Liver (tissue), 9 donors: ENCODE results near the gene RBM10. TPM values are rescaled to one million over a fixed set of nuclear protein-coding genes. Genes with fewer than 3 reads are reported as not detected.

ENCODE experiments used
- DNase-seq: peaks from one replicate; pipeline ENCODE4 v3.0.0-alpha.2; 2017; ENCODE audit warnings: low spot score
- H3K27ac ChIP-seq, 2 donors: one replicate each; pipeline ENCODE4 v1.7.0; 2013; ENCODE audit warnings: inconsistent platforms in 2 of 2, low read length in 2 of 2, control low read depth in 1 of 2, low read depth in 1 of 2, mild to moderate bottlenecking in 1 of 2
- H3K27me3 ChIP-seq, 4 donors: one replicate each; pipeline versions ENCODE4 v1.6.1 to v1.7.0; 2013; ENCODE audit warnings: low read length in 3 of 4, inconsistent platforms in 1 of 4, mild to moderate bottlenecking in 1 of 4, moderate library complexity in 1 of 4; ENCODE audit not compliant: control insufficient read depth in 4 of 4, insufficient read depth in 4 of 4
- H3K36me3 ChIP-seq, 4 donors: one replicate each; pipeline versions ENCODE4 v1.6.1 to v1.7.0; 2013; ENCODE audit warnings: low read length in 3 of 4, mild to moderate bottlenecking in 3 of 4, low read depth in 1 of 4, moderate library complexity in 1 of 4; ENCODE audit not compliant: control insufficient read depth in 4 of 4, insufficient read depth in 3 of 4
- H3K4me1 ChIP-seq, 4 donors: one replicate each; pipeline versions ENCODE4 v1.6.1 to v1.7.0; 2013; ENCODE audit warnings: low read length in 3 of 4, mild to moderate bottlenecking in 3 of 4, moderate library complexity in 1 of 4; ENCODE audit not compliant: control insufficient read depth in 4 of 4, insufficient read depth in 4 of 4
- H3K4me3 ChIP-seq, 3 donors: one replicate each; pipeline versions ENCODE4 v1.6.1 to v1.7.0; 2013; ENCODE audit warnings: low read length in 3 of 3, control low read depth in 1 of 3, low read depth in 1 of 3, mild to moderate bottlenecking in 1 of 3
- H3K9ac ChIP-seq, 2 donors: one replicate each; pipeline ENCODE4 v1.7.0; 2013; ENCODE audit warnings: low read length in 2 of 2, mild to moderate bottlenecking in 2 of 2, moderate library complexity in 2 of 2, control low read depth in 1 of 2, low read depth in 1 of 2
- H3K9me3 ChIP-seq, 4 donors: one replicate each; pipeline versions ENCODE4 v1.6.1 to v1.7.0; 2013; ENCODE audit warnings: low read length in 3 of 4; ENCODE audit not compliant: control insufficient read depth in 4 of 4
- ATF3 ChIP-seq: IDR thresholded peaks from 2 replicates; pipeline ENCODE4 v1.6.1; 2016; ENCODE audit warnings: antibody characterized with exemption
- EGR1 ChIP-seq, 2 donors: IDR thresholded peaks; 2 replicates each; pipeline ENCODE4 v1.6.1; 2016 to 2018; ENCODE audit warnings: antibody characterized with exemption in 2 of 2, low read depth in 2 of 2
- FOXA1 ChIP-seq: IDR thresholded peaks from 2 replicates; pipeline ENCODE4 v1.6.1; 2016; ENCODE audit warnings: antibody characterized with exemption
- FOXA2 ChIP-seq: IDR thresholded peaks from 2 replicates; pipeline ENCODE4 v1.6.1; 2016; ENCODE audit warnings: antibody characterized with exemption
- GABPA ChIP-seq, 2 donors: IDR thresholded peaks in 1 of 2; conservative IDR thresholded peaks in 1 of 2; 2 replicates each; pipeline ENCODE4 v1.6.1; 2016; ENCODE audit warnings: antibody characterized with exemption in 2 of 2, mild to moderate bottlenecking in 1 of 2, moderate library complexity in 1 of 2
- HNF4A ChIP-seq, 2 donors: conservative IDR thresholded peaks; 2 replicates each; pipeline ENCODE4 v1.6.1; 2016; ENCODE audit warnings: antibody characterized with exemption in 2 of 2, mild to moderate bottlenecking in 2 of 2
- HNF4G ChIP-seq: IDR thresholded peaks from 2 replicates; pipeline ENCODE4 v1.6.1; 2016; ENCODE audit warnings: antibody characterized with exemption
- JUND ChIP-seq, 2 donors: IDR thresholded peaks; 2 replicates each; pipeline ENCODE4 v1.6.1; 2016; ENCODE audit warnings: antibody characterized with exemption in 2 of 2
- MAX ChIP-seq: IDR thresholded peaks from 2 replicates; pipeline ENCODE4 v1.6.1; 2016; ENCODE audit warnings: antibody characterized with exemption
- NR2F2 ChIP-seq: IDR thresholded peaks from 2 replicates; pipeline ENCODE4 v1.6.1; 2016; ENCODE audit warnings: antibody characterized with exemption
- RAD21 ChIP-seq, 2 donors: IDR thresholded peaks; 2 replicates each; pipeline ENCODE4 v1.6.1; 2016; ENCODE audit warnings: antibody characterized with exemption in 2 of 2, mild to moderate bottlenecking in 2 of 2
- RXRA ChIP-seq, 2 donors: IDR thresholded peaks; 2 replicates each; pipeline ENCODE4 v1.6.1; 2017 to 2018; ENCODE audit warnings: antibody characterized with exemption in 2 of 2, mild to moderate bottlenecking in 1 of 2
- SP1 ChIP-seq: IDR thresholded peaks from 2 replicates; pipeline ENCODE4 v1.6.1; 2018; ENCODE audit warnings: antibody characterized with exemption, mild to moderate bottlenecking
- TAF1 ChIP-seq: conservative IDR thresholded peaks from 2 replicates; pipeline ENCODE4 v1.6.1; 2016; ENCODE audit warnings: antibody characterized with exemption, mild to moderate bottlenecking
- YY1 ChIP-seq: IDR thresholded peaks from 2 replicates; pipeline ENCODE4 v1.6.1; 2016; ENCODE audit warnings: antibody characterized with exemption, mild to moderate bottlenecking
- ZBTB33 ChIP-seq: IDR thresholded peaks from 2 replicates; pipeline ENCODE4 v1.6.1; 2016; ENCODE audit warnings: antibody characterized with exemption
- WGBS: extraction: QIAGEN DNeasy Blood & Tissue Kit; methylation state at CpG from one replicate; pipeline ENCODE4 v1.1.7; 2013; 5-methylcytosine and 5-hydroxymethylcytosine counted together
- polyA plus RNA-seq, 2 donors: library from polyadenylated mRNA; stranded (reverse) in 1 of 2; unstranded in 1 of 2; fragments of 200-250 nt in 1 of 2; fragments of >200 nt in 1 of 2; fragmentation: Nextera tagmentation in 1 of 2; extraction: Ambion mirVana in 1 of 2; gene quantifications; one replicate each; pipeline versions ENCODE4 v1.2.1 to v1.2.3, GENCODE V29; 2013 to 2015
- total RNA-seq, 2 donors: library from RNA; depleted of rRNA; stranded (reverse); fragments of >200 nt; gene quantifications; one replicate each; pipeline ENCODE4 v1.2.3, GENCODE V29; 2014
- TF ChIP-seq, protein P1 (sequence below): fragments of 150-350 bp; IDR thresholded peaks from 2 replicates; pipeline ENCODE4 v1.5.1; 2017; ENCODE audit warnings: improper control_type of control experiment, low read depth, low read length; ENCODE audit not compliant: missing input control
- TF ChIP-seq, protein P2 (sequence below): IDR thresholded peaks from 2 replicates; pipeline ENCODE4 v1.6.1; 2016; ENCODE audit warnings: antibody characterized with exemption, mild to moderate bottlenecking
- donor health status: healthy.
- donor health status: healthy.
- donor health status: healthy.
- donor health status: healthy.
- donor health status: healthy.

The RBM10 gene
- total and polyA plus RNA-seq, 4 donors = 8.2 to 26.6 (median 17.5) TPM

DNA sequence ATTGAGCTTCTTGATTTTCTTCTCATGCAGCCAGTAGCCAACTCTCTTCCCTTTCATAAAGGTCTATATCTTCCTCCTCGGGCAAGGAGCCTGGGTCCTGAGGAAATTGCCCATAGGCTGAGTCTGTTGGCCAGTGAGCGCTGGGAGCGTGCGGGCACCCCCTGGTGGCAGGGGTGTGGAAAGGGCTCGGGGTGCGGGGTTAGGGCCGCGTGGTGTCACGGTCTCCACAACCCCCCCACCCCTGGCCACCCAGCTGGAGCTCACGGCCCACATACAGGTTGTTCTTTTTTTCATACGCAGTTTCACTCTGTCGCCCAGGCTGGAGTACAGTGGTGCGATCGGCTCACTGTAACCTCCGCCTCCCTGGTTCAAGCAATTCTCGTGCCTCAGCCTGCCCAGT lies 13.1 kb downstream of the RBM10 start:
- Histone ChIP-seq H3K4me3 (no peak overlapping the region), H3K9ac (no peak overlapping the region), H3K27me3 (no peaks in the 10 kb centered on the region), H3K9me3 (no peaks in the 10 kb centered on the region), H3K27ac (no peak overlapping the region), H3K36me3 (peaks cover 0 to 13% (median 3%) of the 10 kb centered on the region in 4 donors), H3K4me1 (peaks cover 0 to 6% (median 0%) of the 10 kb centered on the region in 4 donors)
- DNase-seq = no peak
- TF ChIP-seq FOXA2 = no peak
- no peak for TF ChIP-seq GABPA (IDR thresholded peaks at IDR 0.05 in 1 of 2, conservative IDR thresholded peaks at IDR 0.05 in 1 of 2)
- TF ChIP-seq, protein P1, sequence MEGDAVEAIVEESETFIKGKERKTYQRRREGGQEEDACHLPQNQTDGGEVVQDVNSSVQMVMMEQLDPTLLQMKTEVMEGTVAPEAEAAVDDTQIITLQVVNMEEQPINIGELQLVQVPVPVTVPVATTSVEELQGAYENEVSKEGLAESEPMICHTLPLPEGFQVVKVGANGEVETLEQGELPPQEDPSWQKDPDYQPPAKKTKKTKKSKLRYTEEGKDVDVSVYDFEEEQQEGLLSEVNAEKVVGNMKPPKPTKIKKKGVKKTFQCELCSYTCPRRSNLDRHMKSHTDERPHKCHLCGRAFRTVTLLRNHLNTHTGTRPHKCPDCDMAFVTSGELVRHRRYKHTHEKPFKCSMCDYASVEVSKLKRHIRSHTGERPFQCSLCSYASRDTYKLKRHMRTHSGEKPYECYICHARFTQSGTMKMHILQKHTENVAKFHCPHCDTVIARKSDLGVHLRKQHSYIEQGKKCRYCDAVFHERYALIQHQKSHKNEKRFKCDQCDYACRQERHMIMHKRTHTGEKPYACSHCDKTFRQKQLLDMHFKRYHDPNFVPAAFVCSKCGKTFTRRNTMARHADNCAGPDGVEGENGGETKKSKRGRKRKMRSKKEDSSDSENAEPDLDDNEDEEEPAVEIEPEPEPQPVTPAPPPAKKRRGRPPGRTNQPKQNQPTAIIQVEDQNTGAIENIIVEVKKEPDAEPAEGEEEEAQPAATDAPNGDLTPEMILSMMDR = no peak
- no peak for TF ChIP-seq ZBTB33
- no peak for TF ChIP-seq TAF1
- TF ChIP-seq ATF3 = no peak
- no peak for TF ChIP-seq HNF4A (conservative IDR thresholded peaks at IDR 0.05)
- TF ChIP-seq, protein P2, sequence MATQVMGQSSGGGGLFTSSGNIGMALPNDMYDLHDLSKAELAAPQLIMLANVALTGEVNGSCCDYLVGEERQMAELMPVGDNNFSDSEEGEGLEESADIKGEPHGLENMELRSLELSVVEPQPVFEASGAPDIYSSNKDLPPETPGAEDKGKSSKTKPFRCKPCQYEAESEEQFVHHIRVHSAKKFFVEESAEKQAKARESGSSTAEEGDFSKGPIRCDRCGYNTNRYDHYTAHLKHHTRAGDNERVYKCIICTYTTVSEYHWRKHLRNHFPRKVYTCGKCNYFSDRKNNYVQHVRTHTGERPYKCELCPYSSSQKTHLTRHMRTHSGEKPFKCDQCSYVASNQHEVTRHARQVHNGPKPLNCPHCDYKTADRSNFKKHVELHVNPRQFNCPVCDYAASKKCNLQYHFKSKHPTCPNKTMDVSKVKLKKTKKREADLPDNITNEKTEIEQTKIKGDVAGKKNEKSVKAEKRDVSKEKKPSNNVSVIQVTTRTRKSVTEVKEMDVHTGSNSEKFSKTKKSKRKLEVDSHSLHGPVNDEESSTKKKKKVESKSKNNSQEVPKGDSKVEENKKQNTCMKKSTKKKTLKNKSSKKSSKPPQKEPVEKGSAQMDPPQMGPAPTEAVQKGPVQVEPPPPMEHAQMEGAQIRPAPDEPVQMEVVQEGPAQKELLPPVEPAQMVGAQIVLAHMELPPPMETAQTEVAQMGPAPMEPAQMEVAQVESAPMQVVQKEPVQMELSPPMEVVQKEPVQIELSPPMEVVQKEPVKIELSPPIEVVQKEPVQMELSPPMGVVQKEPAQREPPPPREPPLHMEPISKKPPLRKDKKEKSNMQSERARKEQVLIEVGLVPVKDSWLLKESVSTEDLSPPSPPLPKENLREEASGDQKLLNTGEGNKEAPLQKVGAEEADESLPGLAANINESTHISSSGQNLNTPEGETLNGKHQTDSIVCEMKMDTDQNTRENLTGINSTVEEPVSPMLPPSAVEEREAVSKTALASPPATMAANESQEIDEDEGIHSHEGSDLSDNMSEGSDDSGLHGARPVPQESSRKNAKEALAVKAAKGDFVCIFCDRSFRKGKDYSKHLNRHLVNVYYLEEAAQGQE = no peak
- no peak for TF ChIP-seq RXRA (IDR thresholded peaks at IDR 0.05)
- TF ChIP-seq SP1 = no peak
- no peak for TF ChIP-seq YY1
- no peak for TF ChIP-seq HNF4G
- TF ChIP-seq NR2F2 = no peak
- no peak for TF ChIP-seq JUND (IDR thresholded peaks at IDR 0.05)
- TF ChIP-seq FOXA1 = no peak
- no peak for TF ChIP-seq EGR1 (IDR thresholded peaks at IDR 0.05; ENCODE audit: low read depth in 2 of 2)
- TF ChIP-seq RAD21 (IDR thresholded peaks at IDR 0.05) = no peak
- WGBS = 98% methylated on average over 16 of the region's 16 CpGs

GRCh38 chrX:47158781-47159180 lies 13.8 kb downstream of the RBM10 start:
- Histone ChIP-seq H3K4me3 (no peak overlapping the region), H3K4me1 (peaks cover 0 to 6% (median 2%) of the 10 kb centered on the region in 4 donors), H3K27ac (no peak overlapping the region), H3K9me3 (no peaks in the 10 kb centered on the region), H3K36me3 (peaks cover 0 to 13% (median 3%) of the 10 kb centered on the region in 4 donors), H3K9ac (no peak overlapping the region), H3K27me3 (no peaks in the 10 kb centered on the region)
- WGBS = 97% methylated on average over 5 of the region's 5 CpGs
- no peak for DNase-seq
- TF ChIP-seq RAD21 (IDR thresholded peaks at IDR 0.05) (no peak), ZBTB33 (no peak), SP1 (no peak), YY1 (no peak), FOXA1 (no peak), MAX (no peak), RXRA (IDR thresholded peaks at IDR 0.05) (no peak), NR2F2 (no peak), FOXA2 (no peak), TAF1 (no peak), EGR1 (IDR thresholded peaks at IDR 0.05; ENCODE audit: low read depth in 2 of 2) (no peak)
- TF ChIP-seq, protein P1 = no peak
